Right ventricle myocardium superior (tissue), 1 donor: Measurements from ENCODE around the gene TMC4. TPM values are rescaled to one million over a fixed set of nuclear protein-coding genes. Genes with fewer than 3 reads are reported as not detected.
"Not testable (repeated sequence)": the region's sequence is repeated elsewhere in the genome, so short reads cannot be mapped to it uniquely, and the experiment has no call there.

Experiments
- ATAC-seq: fragments of 200-7000 bp; cut with Tn5 transposase; one replicate; pipeline ENCODE4 v1.9.1; 2020; ENCODE audit warnings: mild to moderate bottlenecking; ENCODE audit not compliant: poor library complexity
- DNase-seq: peaks from one replicate; pipeline ENCODE4 v3.0.0-alpha.2; 2020
- intact Hi-C: fragments of 100-400 bp; cut with DNase I; formaldehyde crosslinking; loops from one replicate; pipeline ENCODE4 v1.11.2; 2022
- total RNA-seq: library from RNA; stranded (reverse); fragmentation: NEBNext Ultra II Directional; extraction: Animal tissue kit (Norgen Biotek cat#: 25700); gene quantifications from one replicate; pipeline ENCODE4 v1.2.1, GENCODE V29; 2021
- donor health status: DM: no; HTN: yes; CAD: no; lungs with severe emphysema.

The TMC4 gene
- total RNA-seq, 1 donor from 2014 or later: 0.91 TPM

DNA sequence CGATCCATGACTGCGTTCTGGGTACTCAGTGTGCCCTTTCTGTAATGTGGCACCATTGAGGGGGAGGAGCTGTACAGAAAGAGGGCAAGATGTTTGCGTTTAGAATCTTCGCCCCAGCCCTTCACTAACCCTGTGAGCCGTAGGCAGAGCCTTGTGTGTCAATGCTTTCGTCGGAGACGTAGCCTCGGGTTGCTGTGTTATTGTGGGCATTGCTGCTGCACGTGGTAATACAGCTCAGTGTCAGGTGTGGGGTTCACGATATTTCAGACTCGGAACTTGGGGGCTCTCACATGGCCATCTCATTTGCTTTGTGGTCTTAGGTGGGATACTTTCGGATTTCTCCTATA lies 33.8 kb upstream of the TMC4 start:
- no peak for DNase-seq
- intact Hi-C loops: no loop called here
- no peak for ATAC-seq

DNA sequence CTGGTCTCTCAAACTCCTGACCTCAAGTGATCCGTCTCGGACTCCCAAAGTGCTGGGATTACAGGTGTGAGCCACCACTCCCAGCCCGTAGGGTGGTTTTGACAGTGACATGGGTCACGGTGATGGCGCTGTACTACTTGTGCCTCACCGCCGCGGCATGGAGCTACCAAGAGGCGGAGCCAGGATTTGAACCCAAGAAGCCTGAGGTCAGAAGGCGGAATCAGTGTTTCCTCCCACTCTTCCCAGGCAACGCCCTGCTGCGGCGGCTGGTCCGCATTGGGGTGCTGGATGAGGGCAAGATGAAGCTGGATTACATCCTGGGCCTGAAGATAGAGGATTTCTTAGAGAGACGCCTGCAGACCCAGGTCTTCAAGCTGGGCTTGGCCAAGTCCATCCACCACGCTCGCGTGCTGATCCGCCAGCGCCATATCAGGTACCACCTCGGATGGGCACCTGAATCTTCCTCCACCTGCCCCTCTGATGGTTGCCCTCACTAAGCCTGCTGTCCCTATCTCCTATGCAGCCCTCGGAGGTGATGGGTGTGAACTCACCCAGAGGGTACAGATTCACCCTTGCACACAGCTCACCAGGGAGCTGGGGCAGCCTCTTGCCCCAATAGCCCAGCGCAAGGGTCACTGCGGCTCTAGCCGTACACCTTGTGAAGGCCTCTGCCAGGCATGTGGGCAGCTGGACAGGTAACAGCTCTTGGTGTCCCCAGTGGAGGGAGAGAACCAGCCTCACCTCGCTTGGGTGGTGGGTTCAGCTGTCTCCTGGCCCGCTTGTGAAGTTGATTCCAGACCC lies 33.3 kb upstream of the TMC4 start:
- intact Hi-C loops: no loop called here
- DNase-seq: no peak
- ATAC-seq: no peak

DNA sequence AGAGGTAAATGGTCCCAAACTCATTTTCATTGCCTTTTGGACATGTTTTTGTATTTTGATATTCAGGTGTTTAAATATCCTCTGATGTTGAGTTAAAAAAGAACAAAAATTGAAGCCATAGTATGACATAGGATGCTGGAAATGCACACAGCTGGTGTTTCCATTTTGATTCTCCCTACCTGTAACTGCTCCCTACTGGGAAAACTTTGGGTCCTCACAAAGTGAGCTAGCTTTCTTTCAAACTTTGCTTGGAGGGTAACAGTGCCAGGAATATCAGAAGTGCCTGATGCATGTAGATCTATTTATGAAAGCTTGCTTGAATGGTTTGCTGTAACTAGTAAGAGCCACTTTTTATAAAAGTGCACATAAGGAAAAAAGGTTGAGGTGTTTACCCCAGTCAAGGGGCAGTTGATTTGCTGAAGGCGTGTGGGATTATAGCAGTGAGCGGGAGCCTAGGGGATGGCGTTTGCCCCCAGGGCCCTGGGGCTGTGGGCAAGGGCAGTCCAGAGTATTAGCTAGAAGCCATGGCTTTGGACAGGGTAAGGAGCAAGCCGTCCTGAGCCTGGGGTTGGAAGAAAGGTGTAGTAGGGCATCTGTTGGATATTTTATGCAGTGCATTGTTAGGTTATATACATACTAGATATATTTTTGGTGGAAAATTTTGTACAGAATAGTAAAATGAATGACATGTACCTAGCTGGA lies 32.0 kb upstream of the TMC4 start:
- no peak for ATAC-seq
- DNase-seq: no peak
- intact Hi-C loops: no loop called here

DNA sequence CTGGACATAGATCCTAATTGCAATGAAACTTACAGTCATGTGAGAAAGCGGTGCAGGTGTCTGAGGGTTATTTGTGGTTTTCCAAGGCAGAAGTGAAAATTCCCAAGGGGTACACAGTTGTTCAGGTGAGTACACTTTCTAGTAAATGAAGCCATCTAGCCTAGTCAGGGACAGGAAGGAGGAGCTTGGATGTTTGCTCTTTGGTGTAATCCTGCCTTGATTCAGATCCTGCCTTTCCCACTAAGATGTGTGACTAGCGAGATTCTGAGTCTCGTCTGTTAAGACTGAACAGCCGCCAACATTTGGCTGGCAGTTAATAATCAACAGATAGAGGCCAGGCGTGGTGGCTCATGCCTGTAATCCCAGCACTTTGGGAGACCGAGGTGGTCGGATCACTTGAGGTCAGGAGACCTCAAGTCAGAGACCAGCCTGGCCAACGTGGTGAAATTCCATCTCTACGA lies 30.2 kb upstream of the TMC4 start:
- ATAC-seq (no peak), DNase-seq (no peak)
- intact Hi-C loops: no loop called here

DNA sequence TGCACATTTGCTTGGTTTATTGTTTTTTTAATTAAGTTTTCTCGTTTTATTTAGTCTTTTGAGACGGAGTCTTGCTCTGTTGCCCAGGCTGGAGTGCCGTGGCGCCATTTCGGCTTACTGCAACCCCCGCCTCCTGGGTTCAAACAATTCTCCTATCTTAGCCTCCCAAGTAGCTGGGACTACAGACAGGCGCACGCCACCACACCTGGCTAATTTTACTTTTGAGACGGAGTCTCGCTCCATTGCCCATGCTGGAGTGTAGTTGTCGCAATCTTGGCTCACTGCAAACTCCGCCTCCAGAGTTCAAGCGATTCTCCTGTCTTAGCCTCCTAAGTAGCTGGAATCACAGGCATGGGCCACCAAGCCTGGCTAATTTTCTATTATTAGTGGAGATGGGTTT lies 29.0 kb upstream of the TMC4 start:
- no peak for DNase-seq
- no peak for ATAC-seq
- intact Hi-C loops: no loop called here

DNA sequence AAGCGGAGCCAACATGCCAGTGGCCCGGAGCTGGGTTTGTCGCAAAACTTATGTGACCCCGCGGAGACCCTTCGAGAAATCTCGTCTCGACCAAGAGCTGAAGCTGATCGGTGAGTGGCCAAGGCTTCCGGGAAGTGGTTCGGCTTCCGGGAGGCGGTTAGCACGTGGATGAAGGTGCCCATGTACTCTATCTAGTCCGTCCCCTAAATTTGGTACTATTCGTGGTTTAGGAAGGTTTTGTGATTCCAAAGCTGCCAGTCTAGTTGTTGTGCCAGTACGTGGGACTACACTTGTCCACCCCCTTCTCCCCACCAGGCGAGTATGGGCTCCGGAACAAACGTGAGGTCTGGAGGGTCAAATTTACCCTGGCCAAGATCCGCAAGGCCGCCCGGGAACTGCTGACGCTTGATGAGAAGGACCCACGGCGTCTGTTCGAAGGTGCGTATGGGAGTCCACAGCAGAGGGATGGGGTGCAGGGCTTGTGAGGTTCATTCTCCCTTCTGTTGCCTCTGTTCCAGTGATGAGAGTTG lies 28.3 kb upstream of the TMC4 start:
- no peak for ATAC-seq

DNA sequence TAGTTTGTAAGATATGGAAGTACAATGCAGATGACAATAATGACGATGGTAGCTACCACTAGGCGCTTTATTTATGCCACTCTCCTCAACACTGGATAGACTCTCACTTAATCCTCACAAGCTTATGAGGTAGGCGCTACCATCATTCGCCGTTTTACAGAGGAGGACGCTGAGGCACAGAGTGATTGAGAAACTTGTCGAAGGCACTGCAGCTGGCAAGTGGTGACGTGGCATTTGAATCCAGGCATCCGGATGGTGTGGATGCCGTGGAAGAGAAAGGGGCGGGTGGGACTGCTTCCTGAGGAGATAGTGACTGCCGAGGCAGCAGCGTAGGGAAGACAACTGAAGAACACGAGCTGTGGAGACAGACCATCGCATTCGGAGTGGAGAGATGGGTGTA lies 26.4 kb upstream of the TMC4 start:
- DNase-seq (no peak), ATAC-seq (no peak)
- intact Hi-C loops: no loop called here

More for the DNA sequence above, 28.3 kb upstream of the TMC4 start:
- intact Hi-C loops: no loop called here
- no peak for DNase-seq

DNA sequence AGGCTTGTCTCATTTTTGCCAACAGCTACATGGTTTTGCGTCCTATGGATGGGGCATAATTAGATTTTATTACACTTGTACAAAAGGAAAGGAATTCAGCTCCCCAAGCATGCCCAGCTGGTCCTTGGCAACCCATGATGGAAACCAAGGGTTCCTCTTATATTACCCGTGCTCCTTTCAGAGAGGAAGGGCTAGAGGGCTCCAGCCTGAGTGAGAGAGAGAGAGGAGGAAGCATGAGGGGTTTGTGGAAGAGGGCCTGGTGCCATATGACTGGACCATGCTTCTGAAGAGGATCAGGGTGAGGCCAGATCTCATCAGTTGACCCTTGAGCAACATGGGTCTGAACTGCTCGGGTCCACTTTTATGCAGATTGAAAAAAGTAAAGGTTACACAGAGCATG lies 24.2 kb upstream of the TMC4 start:
- DNase-seq (no peak), ATAC-seq (no peak)
- intact Hi-C loops: no loop called here

DNA sequence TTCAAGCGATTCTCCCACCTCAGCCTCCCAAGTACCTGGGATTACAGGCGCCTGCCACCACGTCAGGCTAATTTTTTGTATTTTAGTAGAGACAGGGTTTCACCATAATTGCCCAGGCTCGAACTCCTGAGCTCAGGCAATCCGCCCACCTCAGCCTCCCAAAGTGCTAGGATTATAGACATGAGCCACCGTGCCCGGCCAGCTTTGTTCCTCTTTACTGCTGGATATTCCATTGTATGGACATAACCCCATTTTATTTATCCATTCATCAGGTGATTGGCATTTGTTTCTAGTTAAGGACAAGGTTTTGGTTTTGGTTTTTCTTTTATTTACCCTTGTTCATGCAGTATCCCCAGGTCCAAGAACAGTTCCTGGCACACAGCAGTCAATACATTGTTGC lies 23.6 kb upstream of the TMC4 start:
- no peak for DNase-seq
- intact Hi-C loops: no loop called here
- ATAC-seq: no peak

DNA sequence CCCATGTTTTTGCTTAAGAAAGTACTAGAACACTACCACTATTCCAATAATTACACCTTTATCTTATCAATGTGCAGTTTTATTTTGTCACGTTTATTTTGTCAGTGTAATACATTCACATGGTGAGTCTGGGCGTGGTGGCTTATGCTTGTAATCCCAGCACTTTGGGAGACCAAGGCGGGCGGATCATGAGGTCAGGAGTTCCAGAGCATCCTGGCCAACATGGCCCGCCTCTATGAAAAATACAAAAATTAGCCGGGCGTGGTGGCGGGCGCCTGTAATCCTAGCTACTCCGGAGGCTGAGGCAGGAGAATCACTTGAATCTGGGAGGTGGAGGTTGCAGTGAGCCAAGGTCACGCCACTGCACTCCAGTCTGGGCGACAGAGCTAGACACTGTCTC lies 21.5 kb upstream of the TMC4 start:
- DNase-seq, ATAC-seq, intact Hi-C loops: not testable (repeated sequence)

DNA sequence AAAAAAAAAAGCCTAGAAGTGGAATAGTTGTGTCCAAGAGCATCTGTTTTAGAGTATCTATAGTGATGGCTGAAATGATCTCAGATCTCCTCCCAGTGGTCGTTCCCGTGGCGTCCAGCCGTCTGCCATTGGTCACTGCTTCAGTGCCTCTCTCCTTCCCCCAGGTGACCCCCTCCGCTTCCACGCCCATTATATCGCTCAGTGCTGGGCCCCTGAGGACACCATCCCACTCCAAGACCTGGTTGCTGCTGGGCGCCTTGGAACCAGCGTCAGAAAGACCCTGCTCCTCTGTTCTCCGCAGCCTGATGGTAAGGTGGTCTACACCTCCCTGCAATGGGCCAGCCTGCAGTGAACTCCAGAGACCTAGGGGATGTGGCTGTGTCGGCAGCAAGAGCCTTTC lies 20.1 kb upstream of the TMC4 start:
- DNase-seq (no peak), ATAC-seq (no peak)
- intact Hi-C loops: no loop called here

DNA sequence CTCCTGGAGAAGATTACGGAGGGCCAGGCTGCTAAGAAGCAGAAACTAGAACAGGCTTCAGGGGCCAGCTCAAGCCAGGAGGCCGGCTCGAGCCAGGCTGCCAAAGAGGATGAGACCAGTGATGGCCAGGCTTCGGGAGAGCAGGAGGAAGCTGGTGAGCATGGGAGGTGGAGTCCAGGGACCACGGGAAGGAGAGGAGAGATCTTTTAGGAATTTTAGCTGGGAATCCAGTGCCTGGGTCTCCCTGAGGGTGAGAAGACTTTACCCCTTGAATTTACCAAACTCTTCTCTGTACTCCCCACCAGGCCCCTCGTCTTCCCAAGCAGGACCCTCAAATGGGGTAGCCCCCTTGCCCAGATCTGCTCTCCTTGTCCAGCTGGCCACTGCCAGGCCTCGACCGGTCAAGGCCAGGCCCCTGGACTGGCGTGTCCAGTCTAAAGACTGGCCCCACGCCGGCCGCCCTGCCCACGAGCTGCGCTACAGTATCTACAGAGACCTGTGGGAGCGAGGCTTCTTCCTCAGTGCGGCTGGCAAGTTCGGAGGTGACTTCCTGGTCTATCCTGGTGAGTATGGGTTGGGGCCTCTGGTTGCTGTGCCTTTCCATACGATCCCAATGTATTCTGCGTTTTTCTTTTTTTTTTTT lies 19.0 kb upstream of the TMC4 start:
- intact Hi-C loops: no loop called here
- ATAC-seq (no peak), DNase-seq (no peak)

DNA sequence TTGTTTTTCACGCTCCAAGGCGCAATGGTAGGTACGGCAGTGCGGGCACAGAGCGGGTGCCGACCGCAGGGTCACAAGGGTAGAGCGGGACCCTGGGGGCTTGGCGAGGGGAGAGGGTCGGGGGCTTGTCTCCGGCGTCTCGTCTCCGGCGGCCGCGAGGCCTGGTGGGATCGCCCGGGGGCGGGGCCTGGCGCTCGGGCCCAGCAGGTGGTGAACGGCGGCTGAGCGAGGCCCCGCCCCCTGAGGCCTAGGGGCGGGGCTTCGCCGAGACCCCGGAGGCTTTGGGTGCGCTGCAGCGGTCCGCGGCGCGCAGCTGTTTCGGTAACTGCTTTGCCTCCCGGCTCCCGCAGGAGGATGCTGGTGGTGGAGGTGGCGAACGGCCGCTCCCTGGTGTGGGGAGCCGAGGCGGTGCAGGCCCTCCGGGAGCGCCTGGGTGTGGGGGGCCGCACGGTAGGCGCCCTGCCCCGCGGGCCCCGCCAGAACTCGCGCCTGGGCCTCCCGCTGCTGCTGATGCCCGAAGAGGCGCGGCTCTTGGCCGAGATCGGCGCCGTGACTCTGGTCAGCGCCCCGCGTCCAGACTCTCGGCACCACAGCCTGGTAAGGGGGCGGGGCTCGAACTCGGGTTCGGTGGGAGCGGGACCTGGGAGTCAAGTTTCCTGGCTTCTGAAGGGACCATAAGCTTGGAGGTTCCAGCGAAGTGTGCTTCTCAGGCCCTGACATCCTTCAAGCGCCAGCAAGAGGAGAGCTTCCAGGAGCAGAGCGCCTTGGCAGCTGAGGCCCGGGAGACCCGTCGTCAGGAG lies 18.3 kb upstream of the TMC4 start, which contains the start of gene TSEN34:
TSS of gene TSEN34 (plus strand) at position 298 of the 800 bp plus-strand sequence. CDS start at position 355, 57 bp downstream.
- ATAC-seq (peak; percentile 59), DNase-seq (peak; percentile 93)
- intact Hi-C loops: no loop called here

DNA sequence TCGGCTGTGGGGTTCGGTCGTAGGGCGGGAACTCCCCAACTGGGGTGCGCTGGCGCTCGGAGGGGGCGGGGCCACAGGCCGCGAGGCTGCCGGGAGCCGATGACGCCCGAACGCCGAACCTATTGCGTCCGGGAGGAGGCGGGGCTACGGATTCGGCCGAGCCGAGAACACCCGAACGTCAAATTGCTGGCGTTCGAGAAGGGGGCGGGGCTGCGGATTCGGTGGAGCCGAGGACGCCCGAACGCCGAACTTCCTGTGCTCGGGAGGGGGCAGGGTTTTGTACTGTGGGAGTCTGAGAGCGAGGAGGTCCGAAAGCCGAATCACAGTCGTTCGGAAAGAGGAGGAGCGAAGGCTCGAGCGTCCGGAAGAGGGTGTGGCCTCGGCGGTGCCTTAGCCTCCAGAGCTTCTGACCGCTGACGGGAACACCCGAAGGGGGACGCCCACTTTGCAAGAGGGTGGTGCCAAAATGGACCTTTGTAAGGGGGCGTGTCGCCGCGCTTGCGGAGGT lies 17.6 kb upstream of the TMC4 start:
- ATAC-seq (peak; percentile 79), DNase-seq (peak; percentile 99)
- intact Hi-C loops: no loop called here

DNA sequence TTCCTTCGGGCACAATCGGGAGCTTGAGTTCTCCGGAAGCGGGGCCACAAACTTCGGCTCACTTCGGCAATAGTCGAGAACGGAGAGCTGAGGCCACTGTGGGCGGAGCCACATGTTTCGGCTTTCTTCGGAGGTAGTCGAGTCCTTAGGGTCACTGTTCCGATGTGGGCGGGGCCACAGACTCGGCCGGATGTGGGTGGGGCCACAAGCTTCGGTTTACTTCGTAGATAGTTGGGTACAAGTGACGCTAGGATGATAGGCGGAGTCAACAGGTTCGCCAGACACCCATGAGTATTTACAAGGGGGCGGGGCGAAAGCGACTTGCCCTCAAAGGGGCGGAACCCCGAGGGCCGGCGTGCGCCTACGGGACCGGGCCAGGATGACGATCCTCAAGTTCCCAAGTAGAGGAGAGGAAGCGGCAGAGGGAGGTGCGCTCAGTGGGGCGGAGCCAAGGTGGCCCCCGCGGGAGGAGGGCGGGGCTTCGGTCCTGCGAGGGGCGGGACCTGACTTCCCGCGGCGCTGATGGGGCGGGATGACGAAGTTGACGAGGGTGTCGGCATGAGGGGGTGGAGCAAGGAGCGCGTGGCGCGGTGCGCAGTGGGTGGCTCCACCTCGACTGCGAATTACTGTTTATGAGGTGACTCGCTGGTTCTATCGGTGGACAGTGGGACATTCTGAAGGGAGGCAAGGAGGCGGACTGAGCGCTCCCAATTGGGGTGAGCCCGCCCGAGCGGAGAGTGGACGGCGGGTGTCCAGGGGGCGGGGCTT lies 17.0 kb upstream of the TMC4 start:
- DNase-seq (peak; percentile 100), ATAC-seq (peak; percentile 82)
- intact Hi-C loops: no loop called here

DNA sequence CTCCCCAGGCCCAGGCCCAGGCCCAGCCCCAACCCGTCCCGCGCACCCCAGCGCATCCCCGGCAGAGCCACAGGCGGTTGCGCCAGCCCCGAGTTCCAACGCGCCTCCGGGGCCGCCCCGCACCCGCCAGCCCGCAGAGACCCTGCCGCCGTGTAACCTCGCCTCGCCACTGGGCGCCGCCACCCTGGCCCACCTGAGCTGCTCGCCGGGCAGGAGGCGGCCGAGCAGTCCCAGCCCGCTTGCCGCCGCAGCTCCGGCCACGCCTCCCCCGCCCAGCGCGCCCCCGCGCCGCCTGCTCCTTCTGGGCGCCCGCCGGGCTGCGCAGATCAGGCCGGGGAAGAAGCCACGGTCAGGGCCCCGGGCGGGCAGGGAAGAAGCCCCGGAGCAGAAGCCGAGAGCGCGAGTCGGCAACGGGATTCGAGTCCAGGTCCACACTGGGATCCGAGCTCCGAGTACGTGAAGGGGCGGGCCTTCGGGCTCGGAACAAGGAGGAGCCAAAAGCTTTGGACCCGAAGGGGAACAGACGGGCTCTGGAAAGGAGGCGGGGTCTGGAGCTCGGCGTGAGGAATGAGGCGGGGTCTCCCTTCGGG lies 16.3 kb upstream of the TMC4 start, which contains the start of gene MBOAT7:
TSS of gene MBOAT7 (minus strand) at position 436 of the 590 bp plus-strand sequence. CDS start 1,072 bp downstream, outside the sequence.
- DNase-seq (no peak), ATAC-seq (peak; percentile 11)
- intact Hi-C loops: no loop called here

DNA sequence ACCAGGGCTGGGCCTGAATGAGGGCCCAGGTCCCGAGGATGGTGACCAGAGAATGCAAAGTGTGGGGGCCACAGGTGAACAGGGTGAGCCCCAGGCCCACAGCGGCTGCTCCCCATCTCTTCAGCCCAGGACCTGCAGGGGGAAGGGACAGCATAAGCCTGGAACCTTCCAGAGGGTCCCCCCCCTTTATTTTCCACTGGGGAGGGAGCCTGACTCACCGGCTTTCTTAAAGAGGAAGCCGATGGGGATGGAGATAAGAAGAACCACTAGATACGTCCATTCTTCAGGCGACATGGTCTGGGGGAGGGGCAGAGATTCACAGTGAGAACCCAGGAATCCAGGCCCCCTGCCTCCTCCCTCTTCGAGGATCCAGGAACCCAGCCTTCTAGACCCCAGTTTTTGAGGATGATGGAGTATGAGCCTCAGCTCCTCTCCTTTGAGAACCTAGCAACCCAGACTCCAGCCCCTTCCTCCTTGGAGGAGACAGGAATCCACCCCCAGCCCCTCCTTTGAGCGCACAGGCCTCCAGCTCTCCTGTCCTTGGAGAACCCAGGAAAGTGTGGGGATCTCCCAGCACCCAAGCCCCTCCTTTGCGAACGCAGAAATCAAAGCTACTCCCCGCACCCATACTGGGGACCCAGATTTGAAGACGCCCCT lies 15.4 kb upstream of the TMC4 start:
- intact Hi-C loops: no loop called here
- no peak for DNase-seq

More for the DNA sequence above, 15.4 kb upstream of the TMC4 start:
- no peak for ATAC-seq
